Occipital lobe (tissue), 2 donors: Measurements from ENCODE around the gene ZNF197. TPM values are rescaled to one million over a fixed set of nuclear protein-coding genes. Genes with fewer than 3 reads are reported as not detected.
"Not testable (repeated sequence)": the region's sequence is repeated elsewhere in the genome, so short reads cannot be mapped to it uniquely, and the experiment has no call there.

Source experiments
- DNase-seq: peaks from one replicate; lab custom pipeline; 2025; lab: John Stamatoyannopoulos, UW
- total RNA-seq: library from RNA; depleted of rRNA; stranded (reverse); fragments of >200 nt; gene quantifications from one replicate; pipeline ENCODE4 v1.2.3, GENCODE V29; 2014

ZNF197 gene
- total RNA-seq, 1 donor from 2014 or later = 66.0 TPM

GRCh38 chr3:44661189-44661588 lies 36.4 kb downstream of the ZNF197 start:
- no peak for DNase-seq

- DNase-seq = no peak
Measured at GRCh38 chr3:44665173-44665572, 40.3 kb downstream of the ZNF197 start.

GRCh38 chr3:44666346-44666745 lies 41.5 kb downstream of the ZNF197 start:
- DNase-seq = no peak

- no peak for DNase-seq
Measured at GRCh38 chr3:44669760-44670159, 44.9 kb downstream of the ZNF197 start.

GRCh38 chr3:44673466-44673865 lies 48.6 kb downstream of the ZNF197 start:
- not testable (repeated sequence) for DNase-seq

- DNase-seq = no peak
Measured at GRCh38 chr3:44674211-44674610, 49.4 kb downstream of the ZNF197 start.

GRCh38 chr3:44678480-44679116 lies 53.8 kb downstream of the ZNF197 start:
- no peak for DNase-seq

GRCh38 chr3:44680921-44681455 lies 56.2 kb downstream of the ZNF197 start:
- DNase-seq = no peak

- DNase-seq = no peak
Measured at GRCh38 chr3:44682182-44682896, 57.5 kb downstream of the ZNF197 start.

GRCh38 chr3:44685128-44685800 lies 60.4 kb downstream of the ZNF197 start:
- peak; percentile 58 for DNase-seq

- DNase-seq = no peak
Measured at GRCh38 chr3:44687898-44688297, 63.1 kb downstream of the ZNF197 start.

Other genes with a start within 250 kb of the ZNF197 start
- 39.6 TPM for gene ZNF445, start 147.4 kb upstream of the ZNF197 start, total RNA-seq
- gene ZKSCAN7, start 69.8 kb upstream of the ZNF197 start, total RNA-seq = 29.8 TPM
- 14.3 TPM for gene ZNF660, start 40.1 kb upstream of the ZNF197 start, total RNA-seq
- 24.3 TPM for gene ZNF35, start 23.7 kb downstream of the ZNF197 start, total RNA-seq
- gene ZNF502, start 87.6 kb downstream of the ZNF197 start, total RNA-seq = 15.0 TPM
- 26.8 TPM for gene ZNF501, start 104.6 kb downstream of the ZNF197 start, total RNA-seq
- 35.1 TPM for gene KIAA1143, start 136.6 kb downstream of the ZNF197 start, total RNA-seq
- gene KIF15, start 136.8 kb downstream of the ZNF197 start, total RNA-seq = 6.4 TPM
- 6.9 TPM for gene TMEM42, start 236.9 kb downstream of the ZNF197 start, total RNA-seq
- gene TGM4, start 249.6 kb downstream of the ZNF197 start, total RNA-seq = not detected